SK-N-SH (cell line): ENCODE data around the gene CDKL4. TPM values are rescaled to one million over a fixed set of nuclear protein-coding genes. Genes with fewer than 3 reads are reported as not detected.

Source experiments
- CTCF ChIA-PET: fragments of 300-600, 350-600 bp; formaldehyde crosslinking; extraction: SDS; loops from one replicate; lab custom pipeline; 2021; lab: Yijun Ruan, JAX
- POLR2A ChIA-PET: fragments of 350-600 bp; sonication (Branson Sonifier 250); formaldehyde crosslinking; extraction: SDS; loops from one replicate; lab custom pipeline; 2020; ENCODE audit warnings: antibody characterized with exemption, inconsistent platforms; lab: Yijun Ruan, JAX
- DNase-seq: peaks from one replicate; pipeline ENCODE4 v3.0.0; 2012
- H2AFZ ChIP-seq: fragments of 200-600 bp; sonication (generic); 2 replicates; pipeline ENCODE4 v1.8.1; 2016; ENCODE audit warnings: antibody characterized with exemption, mild to moderate bottlenecking, low read depth
- H3F3A ChIP-seq: fragments of 200-600 bp; sonication (generic); replicated peaks from 2 replicates; pipeline ENCODE3; 2016; ENCODE audit warnings: antibody characterized with exemption, mild to moderate bottlenecking; ENCODE audit not compliant: insufficient read depth
- H3K27ac ChIP-seq, 2 experiments: fragments of 200-500 bp in 1 of 2; fragments of 200-600 bp in 1 of 2; sonication (Bioruptor generic) in 1 of 2; sonication (generic), shearing (Covaris generic) in 1 of 2; 2 replicates each; pipeline versions ENCODE4 v1.5.1 to v1.6.1; 2014 to 2016; ENCODE audit warnings: low read depth in 2 of 2, inconsistent platforms in 1 of 2, low read length in 1 of 2, mild to moderate bottlenecking in 1 of 2, mixed read lengths in 1 of 2
- H3K27me3 ChIP-seq: fragments of 200-600 bp; sonication (generic), shearing (Covaris generic); 2 replicates; pipeline ENCODE4 v1.6.1; 2016; ENCODE audit warnings: mixed run types; ENCODE audit not compliant: insufficient read depth
- H3K36me3 ChIP-seq, 2 experiments: fragments of 200-500 bp in 1 of 2; fragments of 200-600 bp in 1 of 2; sonication (Bioruptor generic) in 1 of 2; sonication (generic) in 1 of 2; replicated peaks in 1 of 2; 2 replicates each; pipeline versions ENCODE3 to v1.5.1; 2014 to 2016; ENCODE audit warnings: low read length in 1 of 2, mild to moderate bottlenecking in 1 of 2; ENCODE audit not compliant: insufficient read depth in 2 of 2, control insufficient read depth in 1 of 2
- H3K4me1 ChIP-seq, 2 experiments: fragments of 200-500 bp in 1 of 2; fragments of 200-600 bp in 1 of 2; sonication (Bioruptor generic) in 1 of 2; sonication (generic), shearing (Covaris generic) in 1 of 2; 2 replicates each; pipeline versions ENCODE4 v1.5.1 to v1.6.1; 2014 to 2016; ENCODE audit warnings: low read depth in 1 of 2, low read length in 1 of 2, mixed run types in 1 of 2; ENCODE audit not compliant: insufficient read depth in 2 of 2, control insufficient read depth in 1 of 2
- H3K4me2 ChIP-seq: fragments of 200-600 bp; sonication (generic), shearing (Covaris generic); 2 replicates; pipeline ENCODE4 v1.6.1; 2017; ENCODE audit warnings: mixed run types
- H3K4me3 ChIP-seq, 2 experiments: fragments of 200-500 bp in 1 of 2; fragments of 200-600 bp in 1 of 2; sonication (Bioruptor generic) in 1 of 2; sonication (generic), shearing (Covaris generic) in 1 of 2; 2 replicates each; pipeline versions ENCODE4 v1.5.1 to v1.8.1; 2014 to 2016; ENCODE audit warnings: low read depth in 2 of 2, inconsistent platforms in 1 of 2, low read length in 1 of 2, mild to moderate bottlenecking in 1 of 2, mixed read lengths in 1 of 2, moderate library complexity in 1 of 2
- H3K79me2 ChIP-seq: fragments of 200-600 bp; sonication (generic); 2 replicates; pipeline ENCODE4 v1.8.1; 2017; ENCODE audit warnings: mild to moderate bottlenecking; ENCODE audit not compliant: insufficient read depth
- H3K9ac ChIP-seq: fragments of 200-600 bp; sonication (generic); 2 replicates; pipeline ENCODE4 v1.6.1; 2017; ENCODE audit warnings: mixed run types
- H3K9me2 ChIP-seq: fragments of 200-600 bp; sonication (generic); 2 replicates; pipeline ENCODE4 v1.6.1; 2017; ENCODE audit warnings: mixed run types
- H3K9me3 ChIP-seq: fragments of 200-600 bp; sonication (generic); 2 replicates; pipeline ENCODE4 v1.6.1; 2017; ENCODE audit warnings: mixed run types, mild to moderate bottlenecking, moderate library complexity
- H4K20me1 ChIP-seq: fragments of 200-600 bp; sonication (generic); 2 replicates; pipeline ENCODE4 v1.6.1; 2017; ENCODE audit warnings: mild to moderate bottlenecking, mixed run types; ENCODE audit not compliant: insufficient read depth
- CHD2 ChIP-seq: fragments of 150-350 bp; IDR thresholded peaks from 2 replicates; pipeline ENCODE4 v1.6.1; 2018; ENCODE audit warnings: low read length; ENCODE audit not compliant: partially characterized antibody
- ELF1 ChIP-seq: IDR thresholded peaks from 2 replicates; pipeline ENCODE4 v1.4.0; 2012
- FOSL2 ChIP-seq: IDR thresholded peaks from 2 replicates; pipeline ENCODE4 v1.4.0; 2012; ENCODE audit warnings: low read depth, mild to moderate bottlenecking, moderate library complexity, borderline replicate concordance
- FOXM1 ChIP-seq: IDR thresholded peaks from 2 replicates; pipeline ENCODE4 v1.4.0; 2012; ENCODE audit warnings: low read depth, mild to moderate bottlenecking
- JUND ChIP-seq: IDR thresholded peaks from 2 replicates; pipeline ENCODE4 v1.4.0; 2012
- MXI1 ChIP-seq: IDR thresholded peaks from 2 replicates; pipeline ENCODE4 v1.6.1; 2012; ENCODE audit warnings: mild to moderate bottlenecking, low read depth, low read length, improper control_type of control experiment
- NRF1 ChIP-seq: IDR thresholded peaks from 2 replicates; pipeline ENCODE4 v1.6.1; 2012; ENCODE audit warnings: low read depth, mild to moderate bottlenecking, low read length
- POLR2AphosphoS5 ChIP-seq: IDR thresholded peaks from 2 replicates; pipeline ENCODE4 v1.6.1; 2012; ENCODE audit warnings: low read depth, low read length
- RXRA ChIP-seq: IDR thresholded peaks from 2 replicates; pipeline ENCODE4 v1.4.0; 2012; ENCODE audit warnings: low read depth, mild to moderate bottlenecking, borderline replicate concordance
- SMC3 ChIP-seq: IDR thresholded peaks from 2 replicates; pipeline ENCODE4 v1.6.1; 2012; ENCODE audit warnings: low read depth, low read length, improper control_type of control experiment
- TEAD4 ChIP-seq: IDR thresholded peaks from 2 replicates; pipeline ENCODE4 v1.4.0; 2012; ENCODE audit warnings: mild to moderate bottlenecking, borderline replicate concordance; ENCODE audit not compliant: insufficient read depth
- YY1 ChIP-seq: IDR thresholded peaks from 2 replicates; pipeline ENCODE4 v1.4.0; 2012; ENCODE audit warnings: low read depth, mild to moderate bottlenecking
- WGBS: methylation state at CpG from one replicate; pipeline ENCODE4 v1.1.6; 2017; ENCODE audit warnings: low lambda C conversion rate; 5-methylcytosine and 5-hydroxymethylcytosine counted together
- polyA plus RNA-seq, 3 experiments: library from polyadenylated mRNA; depleted of rRNA; stranded (reverse); fragments of >200 nt; gene quantifications; 2 replicates each; pipeline ENCODE4 v1.2.3, GENCODE V29; 2012
- TF ChIP-seq, protein P1 (sequence below): fragments of 150-350 bp; IDR thresholded peaks from 2 replicates; pipeline ENCODE4 v1.6.1; 2016; ENCODE audit warnings: mild to moderate bottlenecking, low read depth, low read length
- TF ChIP-seq, protein P2 (sequence below): IDR thresholded peaks from 2 replicates; pipeline ENCODE4 v1.4.0; 2012; ENCODE audit warnings: low read depth, borderline replicate concordance
- TF ChIP-seq, protein P3 (sequence below): fragments of 150-350 bp; IDR thresholded peaks from 2 replicates; pipeline ENCODE4 v1.6.1; 2017; ENCODE audit warnings: antibody characterized with exemption, low read length, low read depth, borderline replicate concordance
- TF ChIP-seq, protein P4 (sequence below): IDR thresholded peaks from 2 replicates; pipeline ENCODE4; 2012

The CDKL4 gene
- polyA plus RNA-seq, 1 of the 3 experiments (the other 2 are of a cell fraction): 0.81 TPM

DNA sequence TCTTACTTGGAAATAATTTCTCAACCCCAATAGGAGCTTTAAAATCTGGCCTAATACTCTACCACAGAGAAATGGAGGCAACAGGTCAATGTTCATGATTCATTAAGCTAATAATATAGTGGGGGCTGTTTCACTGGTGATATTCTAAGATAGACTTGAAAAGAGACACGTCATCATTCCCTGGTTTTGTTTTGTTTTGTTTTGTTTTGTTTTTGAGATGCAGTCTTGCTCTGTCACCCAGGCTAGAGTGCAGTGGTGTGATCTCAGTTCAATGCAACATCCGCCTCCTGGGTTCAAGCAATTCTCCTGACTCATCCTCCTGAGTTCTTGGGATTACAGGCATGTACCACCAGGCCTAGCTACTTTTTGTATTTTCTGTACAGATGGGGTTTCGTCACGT lies 85.4 kb downstream of the CDKL4 start:
- Histone ChIP-seq H3F3A (no peaks in the 10 kb centered on the region), H3K27ac (no peak overlapping the region), H3K9me2 (no peaks in the 10 kb centered on the region), H3K79me2 (no peaks in the 10 kb centered on the region), H3K36me3 (no peaks in the 10 kb centered on the region), H3K9me3 (no peaks in the 10 kb centered on the region), H3K9ac (no peak overlapping the region), H4K20me1 (no peaks in the 10 kb centered on the region), H3K4me1 (no peaks in the 10 kb centered on the region), H3K27me3 (no peaks in the 10 kb centered on the region), H2AFZ (no peak overlapping the region), H3K4me2 (no peak overlapping the region), H3K4me3 (no peak overlapping the region)
- 87% methylated on average over 4 of the region's 4 CpGs for WGBS
- TF ChIP-seq CHD2 (no peak), TEAD4 (no peak), FOSL2 (no peak), POLR2AphosphoS5 (no peak), SMC3 (no peak), NRF1 (no peak), MXI1 (no peak), YY1 (no peak), FOXM1 (no peak), RXRA (no peak), JUND (no peak), ELF1 (no peak)
- TF ChIP-seq, protein P1, sequence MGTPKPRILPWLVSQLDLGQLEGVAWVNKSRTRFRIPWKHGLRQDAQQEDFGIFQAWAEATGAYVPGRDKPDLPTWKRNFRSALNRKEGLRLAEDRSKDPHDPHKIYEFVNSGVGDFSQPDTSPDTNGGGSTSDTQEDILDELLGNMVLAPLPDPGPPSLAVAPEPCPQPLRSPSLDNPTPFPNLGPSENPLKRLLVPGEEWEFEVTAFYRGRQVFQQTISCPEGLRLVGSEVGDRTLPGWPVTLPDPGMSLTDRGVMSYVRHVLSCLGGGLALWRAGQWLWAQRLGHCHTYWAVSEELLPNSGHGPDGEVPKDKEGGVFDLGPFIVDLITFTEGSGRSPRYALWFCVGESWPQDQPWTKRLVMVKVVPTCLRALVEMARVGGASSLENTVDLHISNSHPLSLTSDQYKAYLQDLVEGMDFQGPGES: no peak
- TF ChIP-seq, protein P2, sequence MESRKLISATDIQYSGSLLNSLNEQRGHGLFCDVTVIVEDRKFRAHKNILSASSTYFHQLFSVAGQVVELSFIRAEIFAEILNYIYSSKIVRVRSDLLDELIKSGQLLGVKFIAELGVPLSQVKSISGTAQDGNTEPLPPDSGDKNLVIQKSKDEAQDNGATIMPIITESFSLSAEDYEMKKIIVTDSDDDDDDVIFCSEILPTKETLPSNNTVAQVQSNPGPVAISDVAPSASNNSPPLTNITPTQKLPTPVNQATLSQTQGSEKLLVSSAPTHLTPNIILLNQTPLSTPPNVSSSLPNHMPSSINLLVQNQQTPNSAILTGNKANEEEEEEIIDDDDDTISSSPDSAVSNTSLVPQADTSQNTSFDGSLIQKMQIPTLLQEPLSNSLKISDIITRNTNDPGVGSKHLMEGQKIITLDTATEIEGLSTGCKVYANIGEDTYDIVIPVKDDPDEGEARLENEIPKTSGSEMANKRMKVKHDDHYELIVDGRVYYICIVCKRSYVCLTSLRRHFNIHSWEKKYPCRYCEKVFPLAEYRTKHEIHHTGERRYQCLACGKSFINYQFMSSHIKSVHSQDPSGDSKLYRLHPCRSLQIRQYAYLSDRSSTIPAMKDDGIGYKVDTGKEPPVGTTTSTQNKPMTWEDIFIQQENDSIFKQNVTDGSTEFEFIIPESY: no peak
- TF ChIP-seq, protein P3, sequence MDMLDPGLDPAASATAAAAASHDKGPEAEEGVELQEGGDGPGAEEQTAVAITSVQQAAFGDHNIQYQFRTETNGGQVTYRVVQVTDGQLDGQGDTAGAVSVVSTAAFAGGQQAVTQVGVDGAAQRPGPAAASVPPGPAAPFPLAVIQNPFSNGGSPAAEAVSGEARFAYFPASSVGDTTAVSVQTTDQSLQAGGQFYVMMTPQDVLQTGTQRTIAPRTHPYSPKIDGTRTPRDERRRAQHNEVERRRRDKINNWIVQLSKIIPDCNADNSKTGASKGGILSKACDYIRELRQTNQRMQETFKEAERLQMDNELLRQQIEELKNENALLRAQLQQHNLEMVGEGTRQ: no peak
- TF ChIP-seq, protein P4, sequence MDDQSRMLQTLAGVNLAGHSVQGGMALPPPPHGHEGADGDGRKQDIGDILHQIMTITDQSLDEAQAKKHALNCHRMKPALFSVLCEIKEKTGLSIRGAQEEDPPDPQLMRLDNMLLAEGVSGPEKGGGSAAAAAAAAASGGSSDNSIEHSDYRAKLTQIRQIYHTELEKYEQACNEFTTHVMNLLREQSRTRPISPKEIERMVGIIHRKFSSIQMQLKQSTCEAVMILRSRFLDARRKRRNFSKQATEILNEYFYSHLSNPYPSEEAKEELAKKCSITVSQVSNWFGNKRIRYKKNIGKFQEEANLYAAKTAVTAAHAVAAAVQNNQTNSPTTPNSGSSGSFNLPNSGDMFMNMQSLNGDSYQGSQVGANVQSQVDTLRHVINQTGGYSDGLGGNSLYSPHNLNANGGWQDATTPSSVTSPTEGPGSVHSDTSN: no peak
- ChIA-PET POLR2A (no interaction called here), CTCF (interaction anchor here (1.2 to 1.3 kb wide), 2 partner anchors 10 to 210 kb away, joined by 3 to 4 read pairs; no protein-coding TSS in a partner anchor)
- no peak for DNase-seq
